PC-9 (cell line): ENCODE measurements around the gene SEZ6L. TPM values are rescaled to one million over a fixed set of nuclear protein-coding genes. Genes with fewer than 3 reads are reported as not detected.
A peak's percentile ranks its signal among the peaks of the same experiment; 100 is the strongest.

Source experiments
- BruUV-seq: library from RNA; stranded (reverse); fragments of 400-500 nt; replicated peaks from 2 replicates; lab custom pipeline; 2021; lab: Mats Ljungman, UMichigan
- CTCF ChIA-PET: fragments of 300-600 bp; sonication (Branson Sonifier 250); formaldehyde crosslinking; loops from one replicate; lab custom pipeline; 2022; ENCODE audit warnings: antibody characterized with exemption; lab: Charles Lee
- POLR2A ChIA-PET: fragments of 300-600 bp; sonication (Branson Sonifier 250); formaldehyde crosslinking; loops from one replicate; lab custom pipeline; 2022; ENCODE audit warnings: antibody characterized with exemption; ENCODE audit not compliant: unreplicated experiment; lab: Charles Lee
- DNase-seq, 2 experiments: peaks; one replicate each; pipeline versions ENCODE4 v3.0.0 to v3.0.0-alpha.2; 2015 to 2022; ENCODE audit warnings: mixed read lengths in 1 of 2
- H2AFZ ChIP-seq: fragments of 200-600 bp; sonication (generic); 2 replicates; pipeline ENCODE4 v1.8.1; 2017; ENCODE audit warnings: antibody characterized with exemption
- H3F3A ChIP-seq: fragments of 200-600 bp; sonication (generic); 2 replicates; pipeline ENCODE4 v1.8.1; 2017; ENCODE audit warnings: antibody characterized with exemption, mild to moderate bottlenecking, low read depth; ENCODE audit not compliant: insufficient read depth
- H3K27ac ChIP-seq: fragments of 200-600 bp; sonication (generic); 2 replicates; pipeline ENCODE4 v1.6.1; 2016; ENCODE audit warnings: mixed run types
- H3K27me3 ChIP-seq: fragments of 200-600 bp; sonication (generic); 2 replicates; pipeline ENCODE4 v1.6.1; 2016; ENCODE audit warnings: low read depth, mixed run types; ENCODE audit not compliant: insufficient read depth
- H3K36me3 ChIP-seq: fragments of 200-600 bp; sonication (generic); 2 replicates; pipeline ENCODE4 v1.6.1; 2016; ENCODE audit warnings: low read depth, mixed run types
- H3K4me1 ChIP-seq: fragments of 200-600 bp; sonication (generic); replicated peaks from 2 replicates; pipeline ENCODE4 v1.6.1; 2016; ENCODE audit warnings: mixed run types; ENCODE audit not compliant: insufficient read depth
- H3K4me2 ChIP-seq: fragments of 200-600 bp; sonication (generic); 2 replicates; pipeline ENCODE4 v1.6.1; 2017; ENCODE audit warnings: mixed run types
- H3K4me3 ChIP-seq: fragments of 200-600 bp; sonication (generic); 2 replicates; pipeline ENCODE4 v1.6.1; 2016; ENCODE audit warnings: mixed run types
- H3K79me2 ChIP-seq: fragments of 200-600 bp; sonication (generic); 2 replicates; pipeline ENCODE4 v1.6.1; 2017; ENCODE audit warnings: low read depth, mixed run types
- H3K9me2 ChIP-seq: fragments of 200-600 bp; sonication (generic); 2 replicates; pipeline ENCODE4 v1.8.1; 2017; ENCODE audit warnings: mild to moderate bottlenecking; ENCODE audit not compliant: insufficient read depth
- H3K9me3 ChIP-seq: fragments of 200-600 bp; sonication (generic); 2 replicates; pipeline ENCODE4 v1.8.1; 2016; ENCODE audit warnings: low read depth; ENCODE audit not compliant: insufficient read depth
- H4K20me1 ChIP-seq: fragments of 200-600 bp; sonication (generic); 2 replicates; pipeline ENCODE4 v1.8.1; 2017; ENCODE audit not compliant: insufficient read depth
- EZH2 ChIP-seq: fragments of 200-600 bp; sonication (generic); IDR thresholded peaks from 2 replicates; pipeline ENCODE4 v1.8.0; 2017; ENCODE audit warnings: antibody characterized with exemption, low read depth
- intact Hi-C: fragments of 100-400 bp; cut with micrococcal nuclease; formaldehyde crosslinking; loops from one replicate; pipeline ENCODE4 v1.10.0; 2022; ENCODE audit not compliant: unreplicated experiment
- total RNA-seq: library from RNA; stranded (reverse); gene quantifications from 2 replicates; pipeline ENCODE4 v1.2.3, GENCODE V29; 2021
- TF ChIP-seq, protein P1 (sequence below): fragments of 200-600 bp; sonication (generic); conservative IDR thresholded peaks from 2 replicates; pipeline ENCODE4 v1.6.1; 2017; ENCODE audit warnings: mixed run types, antibody characterized with exemption, mild to moderate bottlenecking, moderate library complexity

SEZ6L gene
- total RNA-seq, 1 experiment from 2014 or later, result not detected

DNA sequence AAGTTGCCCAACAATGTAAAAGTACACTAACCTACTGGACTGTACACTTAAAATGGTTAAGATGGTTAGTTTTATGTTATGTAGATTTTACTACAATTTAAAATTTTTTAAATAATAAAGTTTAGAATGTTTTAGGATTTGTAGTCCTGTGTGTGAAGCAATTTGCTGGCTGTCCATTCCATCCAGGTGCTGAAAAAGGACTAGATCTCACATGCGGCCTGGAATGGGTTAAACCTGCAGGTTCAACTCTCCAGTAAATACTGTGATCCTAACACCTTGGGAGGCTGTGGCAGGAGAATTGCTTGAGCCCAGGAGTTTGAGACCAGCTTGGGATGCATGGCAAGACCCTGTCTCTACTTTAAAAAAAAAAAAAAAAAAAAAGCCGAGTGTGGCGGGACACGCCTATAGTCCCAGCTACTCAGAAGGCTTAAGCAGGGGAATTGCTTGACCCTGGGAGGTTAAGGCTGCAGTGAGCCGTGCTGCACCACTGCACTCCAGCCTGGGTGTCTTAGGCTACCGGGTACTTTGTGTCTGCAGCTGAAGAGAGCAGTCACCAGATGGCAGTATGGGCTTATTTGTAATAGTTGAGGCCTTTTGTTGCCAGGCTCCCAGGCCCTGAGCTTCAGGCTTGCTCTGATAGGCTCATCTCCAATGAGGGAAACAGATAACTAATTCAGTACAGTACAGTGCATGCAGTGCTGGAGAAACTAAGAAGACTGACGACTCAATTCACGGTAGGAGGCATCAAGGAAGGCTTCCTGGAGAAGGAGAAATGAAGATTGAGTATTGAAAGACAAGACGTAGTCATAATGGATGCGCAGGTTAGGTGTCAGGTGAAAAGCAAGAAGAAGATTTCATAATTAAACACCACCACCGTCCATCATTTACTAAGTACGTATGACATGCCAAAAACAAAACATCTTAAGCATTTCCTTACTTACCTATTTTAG lies 195.1 kb downstream of the SEZ6L start:
- DNase-seq, result peak; percentile 37 to 55
- POLR2A ChIA-PET, result interaction anchor here (0.5 kb wide), 1 partner anchor 97 kb away, joined by 3 read pairs; no protein-coding TSS in a partner anchor
- H4K20me1 ChIP-seq, result no peaks in the 10 kb centered on the region

DNA sequence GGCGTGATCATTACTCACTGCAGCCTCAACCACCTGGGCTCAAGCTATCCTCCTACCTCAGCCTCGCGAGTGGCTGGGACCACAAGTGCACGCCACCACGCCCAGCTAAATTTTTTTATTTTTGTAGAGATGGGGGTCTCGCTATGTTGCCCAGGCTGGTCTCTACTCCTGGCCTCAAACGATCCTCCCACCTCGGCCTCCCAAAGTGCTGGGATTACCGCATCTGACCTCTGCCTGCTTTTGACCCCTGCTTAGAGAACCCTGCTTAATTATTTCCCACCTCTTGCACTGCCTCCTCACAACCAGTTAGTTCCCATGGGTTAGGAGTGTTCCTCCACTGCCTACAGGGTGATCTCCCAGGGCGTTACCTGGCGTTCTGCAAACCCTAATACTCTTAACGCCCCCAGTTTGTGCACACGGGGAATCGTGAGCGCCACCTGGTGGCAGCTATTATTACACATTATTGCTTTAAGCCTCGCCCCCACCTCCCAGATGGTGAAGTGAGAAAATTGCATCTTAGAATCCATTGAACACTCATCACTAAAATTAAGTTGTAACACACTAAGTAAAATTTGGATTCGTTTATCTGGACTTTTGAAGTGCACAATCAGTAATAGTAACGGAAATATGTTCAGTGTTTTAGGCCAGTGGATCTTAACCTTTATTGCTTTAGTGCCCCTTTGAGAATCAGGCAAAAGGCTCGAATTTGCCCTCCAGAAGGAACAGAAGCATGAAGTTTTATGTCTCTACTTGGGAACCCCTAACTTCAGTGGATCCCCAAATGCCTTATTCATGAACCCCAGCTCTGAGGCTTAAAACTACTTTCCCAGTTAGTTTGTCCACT lies 198.4 kb downstream of the SEZ6L start:
- no peak for TF ChIP-seq EZH2
- TF ChIP-seq, protein P1, sequence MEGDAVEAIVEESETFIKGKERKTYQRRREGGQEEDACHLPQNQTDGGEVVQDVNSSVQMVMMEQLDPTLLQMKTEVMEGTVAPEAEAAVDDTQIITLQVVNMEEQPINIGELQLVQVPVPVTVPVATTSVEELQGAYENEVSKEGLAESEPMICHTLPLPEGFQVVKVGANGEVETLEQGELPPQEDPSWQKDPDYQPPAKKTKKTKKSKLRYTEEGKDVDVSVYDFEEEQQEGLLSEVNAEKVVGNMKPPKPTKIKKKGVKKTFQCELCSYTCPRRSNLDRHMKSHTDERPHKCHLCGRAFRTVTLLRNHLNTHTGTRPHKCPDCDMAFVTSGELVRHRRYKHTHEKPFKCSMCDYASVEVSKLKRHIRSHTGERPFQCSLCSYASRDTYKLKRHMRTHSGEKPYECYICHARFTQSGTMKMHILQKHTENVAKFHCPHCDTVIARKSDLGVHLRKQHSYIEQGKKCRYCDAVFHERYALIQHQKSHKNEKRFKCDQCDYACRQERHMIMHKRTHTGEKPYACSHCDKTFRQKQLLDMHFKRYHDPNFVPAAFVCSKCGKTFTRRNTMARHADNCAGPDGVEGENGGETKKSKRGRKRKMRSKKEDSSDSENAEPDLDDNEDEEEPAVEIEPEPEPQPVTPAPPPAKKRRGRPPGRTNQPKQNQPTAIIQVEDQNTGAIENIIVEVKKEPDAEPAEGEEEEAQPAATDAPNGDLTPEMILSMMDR, result peak; percentile 91
- H3K4me1 ChIP-seq, result no peaks in the 10 kb centered on the region
- H3K4me3 ChIP-seq, result no peak overlapping the region
- no peaks in the 10 kb centered on the region for H3K9me2 ChIP-seq
- no peak overlapping the region for H3K4me2 ChIP-seq
- DNase-seq, result peak in 1 of 2 experiments; percentile 40
- intact Hi-C loops, result loop anchor here (10.0 kb wide), 1 partner anchor 1133 kb away; no protein-coding TSS in a partner anchor
- ChIA-PET CTCF (no interaction called here), POLR2A (no interaction called here)
- BruUV-seq, result no TSS peak
- H3K9me3 ChIP-seq, result no peaks in the 10 kb centered on the region
- H3K27ac ChIP-seq, result no peak overlapping the region
- H3K27me3 ChIP-seq, result peaks cover 24% of the 10 kb centered on the region
- H3F3A ChIP-seq, result no peaks in the 10 kb centered on the region
- no peak overlapping the region for H2AFZ ChIP-seq
- H3K36me3 ChIP-seq, result no peaks in the 10 kb centered on the region
- H3K79me2 ChIP-seq, result no peaks in the 10 kb centered on the region
- H4K20me1 ChIP-seq, result no peaks in the 10 kb centered on the region

More for the DNA sequence above, 195.1 kb downstream of the SEZ6L start:
- no peaks in the 10 kb centered on the region for H3K36me3 ChIP-seq
- TF ChIP-seq EZH2, result no peak
- TF ChIP-seq, protein P1, result peak; percentile 65
- H3K4me2 ChIP-seq, result no peak overlapping the region
- BruUV-seq, result no TSS peak
- intact Hi-C loops, result loop anchor here (1.0 to 10.0 kb wide), 2 partner anchors 97 to 1130 kb away; no protein-coding TSS in a partner anchor
- H3F3A ChIP-seq, result no peaks in the 10 kb centered on the region
- H3K9me3 ChIP-seq, result no peaks in the 10 kb centered on the region
- H2AFZ ChIP-seq, result no peak overlapping the region
- no peak overlapping the region for H3K4me3 ChIP-seq
- no peak overlapping the region for H3K27ac ChIP-seq
- no peaks in the 10 kb centered on the region for H3K9me2 ChIP-seq
- no peaks in the 10 kb centered on the region for H3K4me1 ChIP-seq
- H3K79me2 ChIP-seq, result no peaks in the 10 kb centered on the region
- H3K27me3 ChIP-seq, result peaks cover 19% of the 10 kb centered on the region; the same call in 1 of the 2 replicates
- CTCF ChIA-PET, result interaction anchor here (0.6 to 1.3 kb wide), 3 partner anchors 97 to 370 kb away, joined by 3 to 13 read pairs (median 7); no protein-coding TSS in a partner anchor

DNA sequence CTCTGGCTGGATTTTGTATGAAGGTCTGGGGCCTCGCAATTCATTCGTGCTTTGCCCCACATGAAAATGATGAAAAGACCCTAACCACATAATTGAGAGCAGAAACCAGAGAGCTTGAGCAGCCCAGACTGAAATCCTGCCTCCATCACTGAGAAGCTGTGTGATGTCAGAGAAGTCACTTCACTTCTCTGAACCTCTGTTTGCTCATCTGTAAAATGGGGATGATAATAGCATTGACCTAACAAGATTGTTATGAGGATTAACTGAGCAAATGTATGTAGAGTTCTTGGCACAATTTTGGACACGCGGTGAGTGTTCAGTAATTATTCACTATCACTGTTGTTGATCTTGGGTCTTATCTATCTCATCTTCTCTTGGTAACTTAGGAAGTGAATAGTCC lies 203.6 kb downstream of the SEZ6L start:
- TF ChIP-seq, protein P1, result no peak
- TF ChIP-seq EZH2, result no peak
- Histone ChIP-seq H3K36me3 (no peaks in the 10 kb centered on the region), H3F3A (no peaks in the 10 kb centered on the region), H3K79me2 (no peaks in the 10 kb centered on the region), H3K4me2 (no peak overlapping the region), H4K20me1 (no peaks in the 10 kb centered on the region), H3K9me3 (no peaks in the 10 kb centered on the region), H3K9me2 (no peaks in the 10 kb centered on the region), H3K27me3 (peaks cover 68% of the 10 kb centered on the region), H3K4me3 (no peak overlapping the region), H3K27ac (no peak overlapping the region), H3K4me1 (no peaks in the 10 kb centered on the region), H2AFZ (no peak overlapping the region)
- ChIA-PET CTCF (no interaction called here), POLR2A (no interaction called here)
- BruUV-seq, result no TSS peak
- intact Hi-C loops, result no loop called here
- no peak for DNase-seq
